DMS114 treated with DMSO at 0.1 percent for 48 hours (cell line): ENCODE data around the gene PTPN11.
"Not testable (repeated sequence)": the region's sequence is repeated elsewhere in the genome, so short reads cannot be mapped to it uniquely, and the experiment has no call there.

ENCODE experiments used
- DNase-seq: peaks from one replicate; lab custom pipeline; 2025; ENCODE audit not compliant: unreplicated experiment; lab: John Stamatoyannopoulos, UW

PTPN11 gene

GRCh38 chr12:112418608-112419296 is at the start of gene PTPN11:
Gene PTPN11 (plus strand): TSS chr12:112418947. CDS start chr12:112419112, 165 bp downstream.
- peak; percentile 43 for DNase-seq

GRCh38 chr12:112370199-112370598 is 48.5 kb upstream of the PTPN11 start:
- no peak for DNase-seq

- no peak for DNase-seq
Observed at GRCh38 chr12:112370868-112371510, 47.8 kb upstream of the PTPN11 start.

- DNase-seq, result no peak
Observed at GRCh38 chr12:112374166-112374740, 44.5 kb upstream of the PTPN11 start.

GRCh38 chr12:112375105-112375504 is 43.6 kb upstream of the PTPN11 start:
- DNase-seq, result no peak

GRCh38 chr12:112380663-112381405 is 37.9 kb upstream of the PTPN11 start:
- DNase-seq, result no peak

GRCh38 chr12:112381406-112381882 is 37.3 kb upstream of the PTPN11 start:
- DNase-seq, result no peak

- peak; percentile 83 for DNase-seq
Observed at GRCh38 chr12:112381883-112382796, 36.6 kb upstream of the PTPN11 start, which contains the start of gene HECTD4. Gene HECTD4 (minus strand): TSS chr12:112382431. CDS start chr12:112382128, 303 bp downstream.

GRCh38 chr12:112382866-112383265 is 35.9 kb upstream of the PTPN11 start:
- no peak for DNase-seq

- no peak for DNase-seq
Observed at GRCh38 chr12:112386726-112387125, 32.0 kb upstream of the PTPN11 start.

- no peak for DNase-seq
Observed at GRCh38 chr12:112389228-112389627, 29.5 kb upstream of the PTPN11 start.

GRCh38 chr12:112389922-112390654 is 28.7 kb upstream of the PTPN11 start:
- DNase-seq, result not testable (repeated sequence)

GRCh38 chr12:112393328-112393727 is 25.4 kb upstream of the PTPN11 start:
- no peak for DNase-seq

GRCh38 chr12:112401054-112401453 is 17.7 kb upstream of the PTPN11 start:
- DNase-seq, result no peak

- no peak for DNase-seq
Observed at GRCh38 chr12:112401903-112402498, 16.7 kb upstream of the PTPN11 start.

- DNase-seq, result no peak
Observed at GRCh38 chr12:112406519-112407488, 11.9 kb upstream of the PTPN11 start.

GRCh38 chr12:112407683-112408082 is 11.1 kb upstream of the PTPN11 start:
- not testable (repeated sequence) for DNase-seq

- DNase-seq, result no peak
Observed at GRCh38 chr12:112408621-112409020, 10.1 kb upstream of the PTPN11 start.
